Stimulated activated memory B cell treated with anti-CD40 and anti-IgM and Interleukin-4, amounts not matched to agents 10 μg/mL and 1 μg/mL and 100 μg/mL, for 72 hours (primary cell): ENCODE results near the gene DMRTA2.
"Not testable (repeated sequence)": the region's sequence is repeated elsewhere in the genome, so short reads cannot be mapped to it uniquely, and the experiment has no call there.

Experiments used
- ATAC-seq: fragments of 150-1000 bp; cut with Tn5 transposase; 2 replicates; pipeline ENCODE4 v1.10.0; 2021
- H3K27ac Mint-ChIP-seq: one replicate; pipeline ENCODE4 v1.8.0; 2022; ENCODE audit warnings: mild to moderate bottlenecking, mixed read lengths
- H3K27me3 Mint-ChIP-seq: one replicate; pipeline ENCODE4 v1.8.0; 2022; ENCODE audit warnings: mixed read lengths
- H3K36me3 Mint-ChIP-seq: one replicate; pipeline ENCODE4 v1.8.0; 2022; ENCODE audit warnings: mixed read lengths
- H3K4me1 Mint-ChIP-seq: one replicate; pipeline ENCODE4 v1.8.0; 2022; ENCODE audit warnings: mixed read lengths
- H3K4me3 Mint-ChIP-seq: one replicate; pipeline ENCODE4 v1.8.0; 2022; ENCODE audit warnings: mild to moderate bottlenecking, moderate library complexity, mixed read lengths
- H3K9me3 Mint-ChIP-seq: one replicate; pipeline ENCODE4 v1.8.0; 2022; ENCODE audit warnings: mixed read lengths

Gene DMRTA2

DNA sequence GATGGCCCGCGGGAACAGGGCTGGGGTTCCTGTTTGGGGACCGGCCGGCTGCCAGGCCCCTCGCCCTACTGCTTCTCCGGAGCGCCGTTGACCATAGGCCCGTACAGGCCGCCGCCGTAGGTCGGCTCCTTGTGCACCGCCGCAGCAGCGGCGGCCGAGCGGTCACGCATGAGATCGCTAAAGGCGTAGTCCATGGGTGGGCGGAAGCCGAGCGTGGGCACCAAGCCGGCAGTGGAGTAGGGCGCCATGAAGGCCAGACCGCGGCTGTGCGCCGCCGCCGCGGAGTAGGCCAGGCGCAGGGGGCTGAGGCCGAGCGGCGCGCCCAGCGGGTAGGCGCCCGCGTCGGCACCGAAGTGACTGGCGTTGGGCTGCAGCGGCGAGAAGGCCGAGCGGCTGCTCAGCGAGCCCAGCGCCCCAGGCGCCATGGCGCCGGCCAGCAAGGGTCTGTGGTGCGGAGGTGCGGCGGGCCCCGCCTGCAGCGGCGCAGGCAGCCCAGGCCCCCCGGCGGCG is 4.6 kb downstream of the DMRTA2 start:
- H3K27me3 Mint-ChIP-seq, result peaks cover 90% of the 10 kb centered on the region
- H3K9me3 Mint-ChIP-seq, result peaks cover 9% of the 10 kb centered on the region
- ATAC-seq, result no peak
- H3K36me3 Mint-ChIP-seq, result no peaks in the 10 kb centered on the region
- no peak overlapping the region for H3K4me3 Mint-ChIP-seq
- H3K27ac Mint-ChIP-seq, result no peak overlapping the region
- H3K4me1 Mint-ChIP-seq, result peaks cover 27% of the 10 kb centered on the region

- Mint-ChIP-seq H3K27me3 (peaks cover 90% of the 10 kb centered on the region), H3K9me3 (peaks cover 9% of the 10 kb centered on the region), H3K36me3 (no peaks in the 10 kb centered on the region), H3K27ac (no peak overlapping the region), H3K4me3 (no peak overlapping the region), H3K4me1 (peaks cover 23% of the 10 kb centered on the region)
- ATAC-seq, result no peak
Measured at GRCh38 chr1:50417946-50418599, 5.2 kb downstream of the DMRTA2 start.

DNA sequence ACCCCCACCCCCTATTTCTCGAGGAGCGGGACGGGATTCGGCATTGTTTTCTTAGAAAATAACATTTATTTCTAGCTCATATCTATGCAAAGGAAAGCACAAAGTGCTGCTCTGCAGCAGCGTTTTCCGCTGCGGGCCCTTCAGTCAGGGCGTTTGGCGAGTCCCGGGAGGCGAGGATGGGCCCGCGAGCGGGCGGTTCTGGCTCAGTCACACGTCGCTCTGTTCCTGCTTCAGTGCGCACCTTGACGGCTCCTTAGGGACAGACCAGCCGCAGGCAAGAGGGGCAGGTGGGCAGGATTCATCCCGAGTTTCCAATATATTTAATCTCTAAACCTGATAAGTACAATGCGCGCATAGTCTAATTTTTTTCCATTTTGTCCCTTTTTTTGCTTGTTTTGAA is 5.7 kb downstream of the DMRTA2 start:
- Mint-ChIP-seq H3K27me3 (peaks cover 85% of the 10 kb centered on the region), H3K9me3 (peaks cover 9% of the 10 kb centered on the region), H3K36me3 (no peaks in the 10 kb centered on the region), H3K4me3 (no peak overlapping the region), H3K27ac (no peak overlapping the region), H3K4me1 (peaks cover 19% of the 10 kb centered on the region)
- no peak for ATAC-seq

GRCh38 chr1:50416553-50417453 is 6.4 kb downstream of the DMRTA2 start:
- Mint-ChIP-seq H3K27ac (no peak overlapping the region), H3K9me3 (peaks cover 9% of the 10 kb centered on the region), H3K27me3 (peaks cover 78% of the 10 kb centered on the region), H3K36me3 (no peaks in the 10 kb centered on the region), H3K4me3 (no peak overlapping the region), H3K4me1 (peaks cover 16% of the 10 kb centered on the region)
- ATAC-seq, result no peak

- H3K36me3 Mint-ChIP-seq, result no peaks in the 10 kb centered on the region
- no peak for ATAC-seq
- no peak overlapping the region for H3K27ac Mint-ChIP-seq
- no peak overlapping the region for H3K4me3 Mint-ChIP-seq
- peaks cover 12% of the 10 kb centered on the region for H3K4me1 Mint-ChIP-seq
- peaks cover 9% of the 10 kb centered on the region for H3K9me3 Mint-ChIP-seq
- peaks cover 71% of the 10 kb centered on the region for H3K27me3 Mint-ChIP-seq
Measured at GRCh38 chr1:50416150-50416527, 7.1 kb downstream of the DMRTA2 start.

DNA sequence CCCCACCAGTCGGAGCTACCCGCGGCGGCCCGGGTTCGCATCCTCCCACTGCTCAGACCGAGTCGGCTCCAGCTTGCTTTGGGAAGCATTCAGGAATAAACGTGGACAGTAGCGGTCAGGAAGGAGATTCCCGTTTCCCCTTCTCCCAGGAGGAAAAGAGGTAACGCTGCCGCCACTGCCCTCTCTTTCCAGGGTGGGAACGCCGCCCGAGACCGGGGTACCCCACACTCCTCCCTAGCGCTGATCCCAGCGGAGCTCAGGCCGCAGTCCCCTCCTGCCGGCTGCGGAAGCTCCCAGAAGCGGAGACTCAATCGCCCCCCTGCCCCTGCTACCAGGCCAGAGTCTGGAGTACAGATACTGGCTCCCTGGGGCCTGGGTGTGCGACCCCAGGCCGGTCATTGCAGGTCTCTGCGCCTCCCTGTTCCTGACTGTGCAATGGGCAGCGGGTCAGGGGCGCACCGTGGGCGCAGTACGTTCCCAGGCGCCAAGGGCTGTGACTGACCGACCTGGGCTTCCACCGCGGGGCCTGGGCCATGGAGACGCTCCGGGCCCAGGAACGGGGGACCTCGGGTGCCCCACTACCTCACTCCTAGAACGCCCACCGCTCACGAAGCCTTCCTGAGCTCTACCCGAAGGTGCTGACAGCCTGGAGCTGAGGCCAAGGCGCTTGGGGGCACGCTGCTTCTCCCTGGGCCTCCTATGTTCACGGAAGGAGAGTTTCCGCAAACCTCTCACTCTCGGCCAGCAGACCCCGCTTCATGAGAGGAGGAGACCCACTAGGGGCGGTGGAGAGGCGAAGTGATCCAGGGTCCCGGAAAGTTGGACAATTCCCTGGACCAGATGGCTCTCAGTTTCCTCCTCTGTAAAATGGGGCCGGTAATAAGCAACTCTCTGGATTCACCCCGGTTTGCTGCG is 7.8 kb downstream of the DMRTA2 start:
- no peak overlapping the region for H3K27ac Mint-ChIP-seq
- no peak overlapping the region for H3K4me3 Mint-ChIP-seq
- peaks cover 10% of the 10 kb centered on the region for H3K4me1 Mint-ChIP-seq
- no peaks in the 10 kb centered on the region for H3K36me3 Mint-ChIP-seq
- peaks cover 67% of the 10 kb centered on the region for H3K27me3 Mint-ChIP-seq
- ATAC-seq, result no peak
- H3K9me3 Mint-ChIP-seq, result peaks cover 8% of the 10 kb centered on the region

GRCh38 chr1:50414853-50415234 is 8.4 kb downstream of the DMRTA2 start:
- Mint-ChIP-seq H3K27ac (no peak overlapping the region), H3K9me3 (peaks cover 4% of the 10 kb centered on the region), H3K27me3 (peaks cover 61% of the 10 kb centered on the region), H3K36me3 (no peaks in the 10 kb centered on the region), H3K4me3 (no peak overlapping the region), H3K4me1 (peaks cover 4% of the 10 kb centered on the region)
- no peak for ATAC-seq

DNA sequence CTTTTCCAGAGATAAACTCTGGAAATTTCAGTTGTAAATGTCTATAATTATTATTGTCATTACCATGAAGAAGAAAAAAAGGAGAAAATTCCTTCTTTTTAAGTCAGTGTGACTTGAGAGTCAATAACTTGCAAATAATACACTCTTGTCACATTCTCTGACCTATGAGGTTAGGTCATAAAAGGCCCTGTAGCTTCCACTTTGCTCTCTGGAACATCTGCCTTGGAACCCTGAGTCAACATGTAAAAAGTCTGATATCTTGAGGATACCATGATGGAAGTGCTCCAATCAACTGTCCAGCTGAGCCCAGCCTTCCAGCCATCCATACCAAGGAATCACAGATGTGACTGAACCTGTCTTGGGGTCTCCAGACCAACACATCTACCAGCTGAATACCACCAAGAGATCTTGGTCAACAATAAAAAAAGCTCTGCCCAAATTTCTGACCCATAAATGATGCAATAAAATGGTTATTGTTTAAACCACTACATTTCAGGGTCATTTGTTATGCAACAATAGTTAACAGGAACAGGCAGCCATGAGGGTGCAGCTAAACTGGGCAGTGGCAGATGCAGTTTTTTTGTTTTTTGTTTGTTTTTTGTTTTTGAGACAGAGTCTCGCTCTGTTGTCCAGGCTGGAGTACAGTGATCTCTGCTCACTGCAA is 10.3 kb downstream of the DMRTA2 start:
- H3K4me3 Mint-ChIP-seq, result no peak overlapping the region
- peaks cover 4% of the 10 kb centered on the region for H3K9me3 Mint-ChIP-seq
- no peaks in the 10 kb centered on the region for H3K36me3 Mint-ChIP-seq
- no peak for ATAC-seq
- H3K27me3 Mint-ChIP-seq, result peaks cover 49% of the 10 kb centered on the region
- H3K27ac Mint-ChIP-seq, result no peak overlapping the region
- no peaks in the 10 kb centered on the region for H3K4me1 Mint-ChIP-seq

DNA sequence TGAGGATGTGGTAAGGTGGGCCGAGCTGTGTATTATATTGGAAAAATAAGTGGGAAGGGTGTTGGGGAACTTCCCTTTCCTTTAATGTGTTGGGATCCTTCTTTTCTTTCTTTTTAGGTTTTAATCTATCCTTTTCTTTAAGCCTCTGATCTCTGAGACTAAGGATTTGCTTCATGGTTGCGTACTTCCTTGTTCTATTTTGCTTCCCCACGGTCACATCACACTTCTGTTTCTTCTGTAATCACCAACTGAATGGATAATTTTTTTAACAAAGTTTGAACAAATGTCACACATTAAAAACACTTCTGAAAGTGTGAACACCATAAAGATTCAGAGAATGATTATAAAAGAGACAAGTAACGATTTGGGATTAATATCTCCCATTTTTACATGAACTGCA is 17.4 kb downstream of the DMRTA2 start:
- Mint-ChIP-seq H3K36me3 (no peaks in the 10 kb centered on the region), H3K27ac (no peak overlapping the region), H3K4me1 (no peaks in the 10 kb centered on the region), H3K4me3 (no peak overlapping the region), H3K27me3 (peaks cover 53% of the 10 kb centered on the region), H3K9me3 (peaks cover 5% of the 10 kb centered on the region)
- ATAC-seq, result no peak

DNA sequence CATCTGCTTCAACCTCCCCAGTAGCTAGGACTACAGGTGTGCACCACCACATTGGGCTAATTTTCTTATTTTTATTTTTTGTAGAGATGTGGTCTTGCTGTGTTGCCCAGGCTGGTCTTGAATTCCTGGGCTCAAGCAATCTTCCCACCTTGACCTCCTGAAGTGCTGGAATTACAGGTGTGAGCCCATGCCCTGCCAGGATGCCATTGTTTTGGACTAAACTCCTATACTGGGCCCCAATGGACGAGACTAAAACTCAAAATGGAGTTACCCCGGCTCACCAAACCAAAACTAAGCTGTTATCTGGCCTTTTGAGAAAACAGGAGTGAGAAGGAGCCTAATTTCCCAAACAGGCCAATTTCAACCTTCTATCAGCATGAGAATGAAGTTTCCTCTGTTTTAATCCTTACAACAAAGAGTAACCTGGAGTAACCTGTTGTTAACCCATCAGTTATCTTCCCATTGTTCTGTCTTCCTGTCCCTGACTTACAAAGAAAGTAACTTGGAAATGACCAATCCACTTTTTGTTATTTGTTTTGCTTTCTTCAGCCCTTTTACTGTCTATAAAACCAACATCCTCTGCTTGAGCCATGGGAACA is 29.6 kb downstream of the DMRTA2 start:
- no peak overlapping the region for H3K4me3 Mint-ChIP-seq
- no peak for ATAC-seq
- no peaks in the 10 kb centered on the region for H3K4me1 Mint-ChIP-seq
- H3K27ac Mint-ChIP-seq, result no peak overlapping the region
- no peaks in the 10 kb centered on the region for H3K36me3 Mint-ChIP-seq
- H3K27me3 Mint-ChIP-seq, result peaks cover 31% of the 10 kb centered on the region
- H3K9me3 Mint-ChIP-seq, result peaks cover 18% of the 10 kb centered on the region

- H3K4me3 Mint-ChIP-seq, H3K27ac Mint-ChIP-seq, H3K27me3 Mint-ChIP-seq, ATAC-seq, H3K36me3 Mint-ChIP-seq, H3K9me3 Mint-ChIP-seq, H3K4me1 Mint-ChIP-seq: not testable (repeated sequence)
Measured at GRCh38 chr1:50381551-50381950, 41.7 kb downstream of the DMRTA2 start.

DNA sequence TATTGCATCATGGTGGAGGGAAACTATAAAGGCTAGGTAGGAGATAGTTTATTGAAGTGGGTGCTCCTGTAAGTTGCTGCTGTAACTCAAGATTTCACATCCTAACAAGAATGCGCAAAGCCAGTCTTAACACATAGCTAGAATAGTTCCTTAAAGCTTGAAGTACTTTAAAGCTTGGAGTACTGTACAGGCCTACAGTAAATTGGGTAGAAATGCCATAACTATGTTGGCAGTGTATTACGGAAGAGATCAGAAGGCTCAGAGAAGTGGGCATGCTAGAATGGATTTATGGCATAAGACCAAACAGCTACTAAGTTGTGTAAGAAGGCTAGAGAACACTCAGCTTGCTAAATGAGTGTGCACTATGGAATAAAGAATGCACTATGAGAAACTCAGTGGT is 44.5 kb downstream of the DMRTA2 start:
- Mint-ChIP-seq H3K4me1 (no peaks in the 10 kb centered on the region), H3K4me3 (no peak overlapping the region)

DNA sequence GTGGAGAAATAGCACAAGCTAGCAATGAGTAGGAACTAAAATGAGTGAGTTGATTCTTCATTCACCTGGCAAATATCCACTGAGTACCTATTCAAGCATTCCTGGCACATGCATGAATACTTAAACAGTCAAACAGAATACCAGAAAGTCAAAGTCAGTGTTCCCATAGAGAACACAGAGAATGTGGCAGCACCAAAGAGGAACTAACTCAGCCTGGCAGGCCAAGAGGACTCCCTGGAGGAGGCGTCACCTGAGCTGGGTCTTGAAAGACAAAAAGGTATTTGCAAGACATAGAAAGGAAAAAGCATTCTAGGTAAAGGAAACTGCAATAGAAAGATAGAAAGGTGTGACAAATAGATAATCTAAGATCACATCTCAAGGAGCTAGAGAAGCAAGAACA is 49.7 kb downstream of the DMRTA2 start:
- Mint-ChIP-seq H3K4me1 (no peaks in the 10 kb centered on the region), H3K27ac (no peak overlapping the region), H3K4me3 (no peak overlapping the region), H3K27me3 (peaks cover 38% of the 10 kb centered on the region), H3K9me3 (peaks cover 7% of the 10 kb centered on the region), H3K36me3 (no peaks in the 10 kb centered on the region)
- no peak for ATAC-seq

More for the DNA sequence above, 44.5 kb downstream of the DMRTA2 start:
- no peak overlapping the region for H3K27ac Mint-ChIP-seq
- peaks cover 4% of the 10 kb centered on the region for H3K9me3 Mint-ChIP-seq
- H3K27me3 Mint-ChIP-seq, result peaks cover 10% of the 10 kb centered on the region
- ATAC-seq, result no peak
- no peaks in the 10 kb centered on the region for H3K36me3 Mint-ChIP-seq

- H3K36me3 Mint-ChIP-seq, result no peaks in the 10 kb centered on the region
- peaks cover 7% of the 10 kb centered on the region for H3K9me3 Mint-ChIP-seq
- peaks cover 38% of the 10 kb centered on the region for H3K27me3 Mint-ChIP-seq
- ATAC-seq, result no peak
- H3K4me1 Mint-ChIP-seq, result no peaks in the 10 kb centered on the region
- no peak overlapping the region for H3K27ac Mint-ChIP-seq
- no peak overlapping the region for H3K4me3 Mint-ChIP-seq
Measured at GRCh38 chr1:50371749-50372148, 51.5 kb downstream of the DMRTA2 start.
